ENCODE data around the gene TSNAX.

TSNAX gene

GRCh38 chr1:231518485-231519034 lies 9.9 kb upstream of the TSNAX start:
- no peak for DNase-seq (ENCODE audit: extremely low read depth in 1 of 2, low read depth in 1 of 2)

GRCh38 chr1:231519166-231519565 lies 9.3 kb upstream of the TSNAX start:
- no peak for DNase-seq (ENCODE audit: extremely low read depth in 1 of 2, low read depth in 1 of 2)

GRCh38 chr1:231522038-231522437 lies 6.4 kb upstream of the TSNAX start:
- DNase-seq (ENCODE audit: extremely low read depth in 1 of 2, low read depth in 1 of 2): no peak

DNA sequence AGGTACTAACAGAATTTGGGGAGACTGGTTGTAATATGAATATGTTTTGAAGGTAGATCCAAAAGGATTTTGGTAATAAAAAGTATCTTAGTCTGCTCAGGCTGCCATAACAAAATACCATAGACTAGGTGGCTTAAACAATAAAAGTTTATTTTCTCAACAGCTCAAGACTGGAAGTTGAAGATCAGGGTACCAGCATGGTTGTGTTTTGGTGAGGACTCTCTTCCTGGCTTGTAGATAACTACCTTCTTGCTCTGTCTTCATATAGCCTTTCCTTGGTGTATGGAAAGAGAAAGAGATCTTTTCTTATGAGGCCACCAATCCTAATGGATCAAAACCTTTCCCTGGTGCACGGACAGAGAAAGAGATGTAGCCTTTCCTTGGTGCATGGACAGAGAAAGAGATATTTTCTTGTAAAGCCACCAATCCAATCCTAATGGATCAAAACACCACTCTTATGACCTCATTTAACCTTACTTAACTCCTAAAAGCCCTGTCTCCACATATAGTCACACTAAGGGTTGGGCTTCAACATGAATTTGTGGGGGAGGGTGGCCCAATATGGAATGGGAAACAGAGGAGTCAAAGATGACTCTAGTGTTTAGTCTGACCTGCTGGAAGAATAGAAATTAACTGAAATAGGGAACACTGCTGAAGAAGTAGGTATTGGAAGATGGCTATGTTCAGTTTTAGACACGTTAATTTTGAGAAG lies 5.4 kb upstream of the TSNAX start:
- DNase-seq (ENCODE audit: extremely low read depth in 1 of 2, low read depth in 1 of 2): no peak

DNA sequence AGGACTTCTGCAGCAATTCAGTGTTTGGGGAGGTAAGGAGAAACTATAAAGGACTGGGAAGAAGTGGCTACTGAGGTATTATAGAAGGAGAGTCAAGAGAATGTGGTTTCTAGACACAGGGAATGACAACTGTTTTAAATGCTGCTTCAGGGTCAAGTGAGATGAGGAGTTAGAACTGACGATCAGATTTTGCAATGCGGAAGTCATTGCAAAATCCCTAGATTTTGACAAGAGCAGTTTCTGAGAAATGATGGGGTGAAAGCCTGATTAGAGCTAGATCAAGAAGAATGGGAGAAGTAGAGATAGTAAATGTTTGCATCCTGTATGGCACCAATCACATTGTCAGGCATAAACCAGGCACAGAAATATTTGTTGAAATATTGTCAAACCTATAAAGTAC lies 4.7 kb upstream of the TSNAX start:
- no peak for DNase-seq (ENCODE audit: extremely low read depth in 1 of 2, low read depth in 1 of 2)

DNA sequence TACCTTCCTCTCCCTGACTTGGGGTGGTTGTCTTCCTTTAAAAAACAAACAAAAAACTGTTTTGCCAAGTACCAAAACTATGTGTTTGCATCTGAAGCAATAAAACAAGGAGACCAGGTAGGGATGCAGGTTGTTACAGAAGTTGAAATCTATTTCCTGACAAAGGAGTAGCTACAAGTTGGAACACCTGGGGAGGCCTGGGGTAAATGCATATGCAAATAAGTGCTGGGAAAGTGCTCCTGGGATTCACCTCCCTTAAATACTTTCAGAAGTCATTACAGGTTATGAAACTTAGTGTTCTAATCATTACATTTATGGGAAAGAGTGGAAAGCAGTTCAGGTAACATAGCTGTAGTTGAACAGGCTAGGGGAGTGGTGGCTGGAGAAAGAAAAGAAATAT lies 1.9 kb upstream of the TSNAX start:
- no peak for DNase-seq (ENCODE audit: extremely low read depth in 1 of 2, low read depth in 1 of 2)

GRCh38 chr1:231527586-231528171 lies 790 bp upstream of the TSNAX start:
- DNase-seq (ENCODE audit: extremely low read depth in 1 of 2, low read depth in 1 of 2): no peak

DNA sequence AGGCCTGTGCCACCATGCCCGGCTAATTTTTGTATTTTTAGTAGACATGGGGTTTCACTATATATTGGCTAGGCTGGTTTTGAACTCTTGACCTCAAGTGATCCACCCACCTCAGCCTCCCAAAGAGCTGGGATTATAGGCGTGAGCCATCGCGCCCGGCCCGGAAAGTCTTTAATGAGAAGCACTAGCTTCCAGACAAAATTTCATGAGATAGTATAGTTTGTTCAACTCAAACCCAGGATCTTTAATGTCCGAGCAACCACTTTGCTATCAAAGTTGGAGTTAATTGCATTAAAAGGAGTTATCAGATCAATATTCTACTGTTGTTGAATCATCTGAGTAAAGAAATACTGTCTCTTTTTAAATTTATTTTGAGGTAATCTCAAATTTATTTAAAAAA lies 4.8 kb downstream of the TSNAX start:
- no peak for DNase-seq (ENCODE audit: extremely low read depth in 1 of 2, low read depth in 1 of 2)

DNA sequence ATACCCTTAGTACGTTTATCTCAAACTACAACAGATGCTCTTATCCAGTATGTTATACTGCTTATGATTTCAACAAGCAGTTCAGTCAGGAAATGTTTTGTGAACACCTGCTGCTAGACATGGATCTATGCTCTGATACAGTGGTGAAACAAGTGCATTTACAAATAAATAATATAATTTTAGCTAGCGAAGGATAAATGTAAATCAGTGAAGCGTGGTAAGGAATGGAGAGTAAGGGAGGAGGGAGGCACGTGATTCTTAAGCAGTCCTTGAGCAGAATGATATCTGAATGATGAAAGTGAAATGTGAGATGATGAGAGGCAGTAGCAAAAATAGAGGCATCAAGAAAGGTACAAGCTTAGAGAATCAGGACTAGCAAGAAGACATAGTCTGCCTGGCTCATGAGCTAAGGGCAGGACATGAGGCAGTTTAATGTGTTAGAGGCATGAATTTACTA lies 6.3 kb downstream of the TSNAX start:
- no peak for DNase-seq (ENCODE audit: extremely low read depth in 1 of 2, low read depth in 1 of 2)

DNA sequence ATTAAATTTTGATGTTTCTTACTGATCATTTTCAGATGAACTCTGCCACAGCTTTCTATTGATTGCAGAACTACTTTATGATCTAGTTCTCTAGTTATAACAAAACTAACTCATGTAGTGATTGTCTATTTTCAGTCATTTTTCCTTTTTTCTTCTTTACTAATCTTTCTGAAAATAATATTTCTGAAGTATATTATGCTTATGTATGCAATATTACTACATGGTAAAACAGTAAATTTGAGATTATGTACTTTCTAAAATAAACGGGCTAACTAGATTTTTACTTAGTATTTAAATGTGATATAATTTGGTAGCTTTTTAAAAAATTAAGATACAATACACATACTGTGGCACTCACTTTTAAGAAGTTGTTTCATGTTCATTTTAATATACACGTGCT lies 7.6 kb downstream of the TSNAX start:
- DNase-seq (ENCODE audit: extremely low read depth in 1 of 2, low read depth in 1 of 2): no peak

DNA sequence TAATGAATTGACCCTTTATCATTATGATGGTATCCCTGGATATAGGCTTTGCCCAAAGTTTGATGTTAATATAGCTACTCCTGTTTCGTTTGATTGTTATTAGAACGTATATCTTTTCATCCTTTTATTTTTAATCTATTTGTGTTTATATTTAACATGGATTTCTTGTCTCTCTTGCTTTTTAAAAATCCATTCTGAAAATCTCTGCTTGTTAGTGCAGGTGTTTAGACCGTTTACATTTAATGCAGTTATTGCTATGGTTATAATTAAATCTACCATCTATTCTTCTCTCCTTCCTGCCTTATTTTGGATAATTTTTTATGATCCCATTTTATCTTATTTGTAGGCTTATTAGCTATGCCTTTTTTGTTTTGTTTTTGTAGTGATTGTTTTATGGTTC lies 12.4 kb downstream of the TSNAX start:
- DNase-seq (ENCODE audit: extremely low read depth in 1 of 2, low read depth in 1 of 2): no peak

DNA sequence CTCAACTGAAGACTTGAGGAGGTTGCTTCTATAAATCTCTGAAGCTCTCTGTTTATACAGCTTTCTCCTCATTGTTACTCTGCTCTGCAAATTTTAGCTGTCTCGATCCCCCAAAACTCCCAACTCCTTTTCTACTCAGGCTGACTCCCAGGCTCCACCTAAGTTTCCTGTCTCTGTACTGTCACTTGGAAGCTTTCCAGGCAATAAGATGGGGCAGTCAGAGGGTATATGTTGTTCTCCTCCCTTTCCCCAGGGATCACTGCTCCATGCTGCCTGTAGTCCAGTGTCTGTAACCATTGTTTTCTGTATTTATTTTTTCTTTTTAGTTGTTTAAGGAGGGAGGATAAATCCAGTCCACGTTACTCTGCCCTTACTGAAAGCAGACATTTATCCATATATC lies 13.4 kb downstream of the TSNAX start:
- no peak for DNase-seq (ENCODE audit: extremely low read depth in 1 of 2, low read depth in 1 of 2)

DNA sequence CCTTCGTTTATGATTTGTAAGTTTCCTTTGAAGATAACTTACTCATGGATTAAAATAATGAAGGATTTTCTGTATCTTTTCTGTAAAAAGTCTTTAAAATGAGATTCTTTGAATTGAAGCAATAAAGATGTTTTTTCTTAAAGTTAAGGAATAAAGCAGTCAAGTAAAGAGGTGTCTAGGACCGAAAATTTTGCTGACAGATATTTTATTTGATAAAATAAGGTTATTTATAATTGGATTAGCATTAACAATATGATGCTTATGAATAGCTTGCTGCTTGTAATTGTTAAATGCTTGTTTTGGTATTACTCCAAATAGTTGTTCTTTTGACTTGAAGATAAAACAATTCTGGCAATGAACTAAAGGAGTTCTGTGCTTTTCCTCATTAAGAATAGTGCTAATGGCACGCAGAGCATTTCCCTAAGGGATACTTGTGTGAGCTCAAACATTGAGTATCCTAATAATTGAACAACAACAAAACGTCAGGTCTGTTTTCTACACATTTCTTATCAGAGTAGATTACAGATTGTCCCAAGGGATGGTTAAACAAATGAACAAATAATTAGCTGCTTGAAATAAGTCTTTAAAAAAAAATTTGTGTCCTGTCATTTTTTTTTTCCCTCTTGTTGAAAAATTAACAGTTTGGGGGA lies 16.6 kb downstream of the TSNAX start:
- no peak for DNase-seq (ENCODE audit: extremely low read depth in 1 of 2, low read depth in 1 of 2)

- no peak for DNase-seq (ENCODE audit: extremely low read depth in 1 of 2, low read depth in 1 of 2)
Measured at GRCh38 chr1:231546693-231547092, 18.2 kb downstream of the TSNAX start.

DNA sequence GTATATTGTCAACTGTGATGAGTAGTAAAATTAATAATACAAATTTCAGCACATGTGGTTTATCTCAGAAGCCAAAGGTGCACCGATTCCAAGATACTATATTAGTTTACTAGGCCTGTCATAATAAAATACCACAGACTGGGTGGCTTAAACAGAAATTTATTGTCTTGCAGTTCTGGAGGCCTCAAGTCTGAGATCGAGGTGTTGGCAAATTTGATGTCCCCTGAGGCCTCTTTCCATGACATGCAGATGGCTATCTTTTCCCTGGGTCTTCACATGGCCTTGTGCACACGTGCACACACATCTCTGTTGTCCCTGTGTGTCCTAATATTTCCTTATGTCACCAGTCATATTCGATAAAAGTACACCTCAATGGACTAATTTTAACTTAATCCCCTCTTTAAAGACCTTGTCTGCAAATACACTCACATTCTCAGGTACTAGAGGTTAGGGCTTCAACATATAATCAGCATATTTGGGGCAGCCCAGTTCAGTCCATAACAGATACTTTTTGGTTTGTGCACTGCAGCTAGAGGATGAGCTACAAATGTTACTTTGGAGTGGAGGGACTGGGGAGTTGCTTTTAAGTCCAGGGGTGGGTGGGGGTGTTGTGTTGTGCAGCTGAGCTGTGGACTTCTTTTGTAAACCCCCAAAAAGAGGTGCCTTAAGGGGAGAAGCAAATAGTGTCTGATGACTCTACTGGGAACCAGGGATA lies 21.4 kb downstream of the TSNAX start:
- no peak for DNase-seq (ENCODE audit: extremely low read depth in 1 of 2, low read depth in 1 of 2)

GRCh38 chr1:231550448-231550781 lies 21.9 kb downstream of the TSNAX start:
- no peak for DNase-seq (ENCODE audit: extremely low read depth in 1 of 2, low read depth in 1 of 2)

GRCh38 chr1:231553320-231553719 lies 24.9 kb downstream of the TSNAX start:
- DNase-seq (ENCODE audit: extremely low read depth in 1 of 2, low read depth in 1 of 2): no peak

DNA sequence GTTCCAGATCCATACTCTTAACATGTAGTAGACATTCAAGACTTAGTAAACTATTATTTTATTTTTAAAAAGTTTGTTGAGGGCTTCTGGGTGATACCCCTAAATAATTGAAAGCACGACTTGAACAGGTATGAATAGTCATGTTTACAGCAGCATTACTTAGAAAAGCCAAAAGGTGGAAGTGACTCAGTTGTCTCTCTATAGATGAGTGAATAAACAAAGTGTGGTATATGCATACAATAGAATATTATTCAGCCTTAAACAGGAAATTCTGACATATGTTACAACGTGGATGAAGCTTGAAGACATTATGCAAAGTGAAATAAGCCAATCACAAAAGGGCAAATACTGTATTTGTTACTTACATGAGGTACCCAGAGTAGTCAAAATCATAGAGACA lies 26.5 kb downstream of the TSNAX start:
- DNase-seq (ENCODE audit: extremely low read depth in 1 of 2, low read depth in 1 of 2): no peak

- DNase-seq (ENCODE audit: extremely low read depth in 1 of 2, low read depth in 1 of 2): no peak
Measured at GRCh38 chr1:231557411-231557810, 28.9 kb downstream of the TSNAX start.

- no peak for DNase-seq (ENCODE audit: extremely low read depth in 1 of 2, low read depth in 1 of 2)
Measured at GRCh38 chr1:231557898-231558707, 29.6 kb downstream of the TSNAX start.

DNA sequence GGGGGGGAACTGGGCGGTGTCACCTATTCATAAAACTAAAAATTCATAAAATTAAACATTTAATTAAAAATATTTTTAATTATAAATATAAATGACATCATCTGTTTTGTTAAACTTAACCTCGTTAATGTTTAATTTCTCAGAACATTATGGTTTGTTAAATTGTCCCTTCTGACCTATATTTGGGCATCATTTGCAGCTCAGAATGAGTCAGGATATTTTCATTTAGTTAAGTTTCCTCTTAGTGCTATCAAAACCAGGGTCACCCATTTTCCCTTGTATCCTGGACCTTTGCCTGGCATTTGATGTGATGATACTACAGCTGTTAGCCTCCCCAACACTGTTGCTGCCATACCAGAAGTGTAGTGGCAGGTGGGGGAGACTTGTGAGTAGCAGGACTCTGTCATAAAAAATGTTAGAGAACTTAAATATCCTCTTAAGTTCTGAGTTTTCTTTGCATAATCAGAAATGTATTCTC lies 30.3 kb downstream of the TSNAX start:
- DNase-seq (ENCODE audit: extremely low read depth in 1 of 2, low read depth in 1 of 2): no peak
